B cell (primary cell): ENCODE data around the gene NDUFS7.

Source experiments
- CTCF ChIP-seq: fragments of 200-600 bp; IDR thresholded peaks from one replicate; pipeline ENCODE4 v1.8.0; 2022; ENCODE audit warnings: antibody characterized with exemption, mild to moderate bottlenecking
- EZH2 ChIP-seq: IDR thresholded peaks from 2 replicates; pipeline ENCODE4 v1.6.1; 2012; ENCODE audit warnings: borderline replicate concordance, low read depth, mild to moderate bottlenecking, moderate library complexity, low read length; ENCODE audit not compliant: insufficient read depth, poor library complexity, severe bottlenecking

GRCh38 chr19:1410789-1411188 lies 27.1 kb downstream of the NDUFS7 start:
- TF ChIP-seq CTCF (no peak), EZH2 (no peak)
